ENCODE measurements around the gene CLDN5.

The CLDN5 gene

DNA sequence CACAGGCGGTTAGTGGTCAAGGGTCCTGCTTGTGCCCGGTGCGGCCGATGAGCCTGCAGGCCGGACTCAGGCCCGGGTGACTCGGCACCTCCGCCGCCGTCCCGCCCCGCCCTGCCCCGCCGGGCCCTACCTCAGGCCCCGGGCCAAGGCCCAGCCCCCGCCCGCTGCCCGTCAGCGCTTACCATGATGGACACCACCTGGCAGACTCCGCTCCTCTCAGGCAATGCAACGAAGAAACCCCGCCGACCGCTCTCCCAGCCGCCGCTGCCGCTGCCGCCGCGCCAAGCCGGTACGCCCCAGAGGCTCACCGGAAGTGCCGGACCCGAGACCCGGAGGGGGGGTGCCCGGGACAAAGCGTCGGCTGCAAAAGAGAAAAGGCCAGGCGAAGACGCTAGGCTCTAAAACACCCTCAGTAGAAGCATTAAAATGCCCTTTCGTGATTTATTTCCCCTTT is 45.3 kb downstream of the CLDN5 start, which contains the start of gene UFD1:
TSS of gene UFD1 (minus strand) at position 293 of the 454 bp plus-strand sequence. CDS start at position 185, 108 bp downstream.
- peak; percentile 87 for DNase-seq

DNA sequence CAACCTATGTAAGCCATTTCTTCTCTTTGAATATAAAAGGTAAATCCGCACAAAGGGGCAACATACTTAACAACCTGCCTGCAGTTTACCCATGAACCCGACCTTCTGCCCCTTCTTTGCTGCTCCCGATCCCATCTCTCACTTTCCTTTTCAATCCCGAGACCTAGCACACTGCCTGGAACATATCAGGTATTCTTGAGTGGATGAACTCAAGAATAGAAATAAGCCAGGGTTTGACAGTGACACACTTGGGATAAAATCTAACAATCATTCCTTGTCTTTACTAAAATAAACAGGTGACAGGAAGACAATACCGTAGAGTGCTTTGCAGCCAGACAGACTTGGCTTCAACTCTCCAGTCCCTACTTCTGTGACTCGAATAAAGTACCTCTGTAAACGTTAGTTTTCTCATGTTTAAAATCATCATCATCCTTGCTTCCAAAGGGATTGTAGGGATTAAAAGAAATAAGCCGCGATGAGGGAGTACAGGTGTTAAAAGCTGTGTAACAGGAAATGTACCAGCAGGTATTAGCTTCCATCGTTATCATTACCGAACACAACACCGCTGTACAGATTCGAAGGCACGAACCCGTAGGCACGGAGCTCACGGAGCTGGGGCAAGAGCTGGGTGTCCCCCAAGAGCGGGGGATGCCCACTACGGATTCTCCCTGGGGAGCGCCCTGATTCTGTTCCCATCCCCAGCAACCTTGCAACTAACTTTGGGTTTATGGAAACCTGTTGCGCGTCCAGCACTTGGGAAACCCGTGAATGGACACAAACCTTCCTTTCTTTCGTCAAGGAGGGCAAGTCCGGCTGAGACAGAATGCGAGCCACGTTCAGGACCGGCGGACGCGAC is 45.9 kb downstream of the CLDN5 start:
- DNase-seq = peak; percentile 24

DNA sequence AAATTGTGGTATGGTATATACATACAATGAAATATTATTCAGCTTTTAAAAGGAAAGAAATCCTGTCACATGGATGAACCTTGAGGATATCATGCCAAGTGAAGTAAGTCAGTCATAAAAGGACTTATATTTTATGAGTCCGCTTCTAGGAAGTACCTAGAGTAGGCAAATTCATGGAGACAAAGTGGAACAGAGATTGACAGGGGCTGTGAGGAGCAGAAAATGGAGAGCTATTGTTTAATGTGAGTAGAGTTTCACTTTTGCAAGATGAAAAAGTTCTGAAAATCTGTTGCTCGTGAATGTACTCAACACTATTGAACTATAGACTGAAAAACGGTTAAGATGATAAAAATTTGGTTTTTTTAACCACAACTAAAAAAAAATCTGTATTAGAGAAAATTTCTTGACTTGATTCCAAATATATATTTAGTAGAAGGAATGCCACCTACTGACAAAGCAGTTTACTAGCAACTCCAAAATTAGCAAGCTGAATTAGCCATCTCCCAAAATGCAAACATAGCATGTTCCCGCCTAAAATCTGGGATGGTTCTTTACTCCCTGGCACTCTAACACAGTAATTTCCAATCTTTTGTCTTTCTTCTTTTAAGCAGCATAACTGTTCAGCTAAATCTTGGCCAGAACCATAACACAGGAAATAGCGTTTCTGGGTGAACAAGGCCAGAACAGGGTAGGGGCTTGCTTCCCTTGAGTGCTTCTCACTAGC is 46.7 kb downstream of the CLDN5 start:
- peak; percentile 17 for DNase-seq

DNA sequence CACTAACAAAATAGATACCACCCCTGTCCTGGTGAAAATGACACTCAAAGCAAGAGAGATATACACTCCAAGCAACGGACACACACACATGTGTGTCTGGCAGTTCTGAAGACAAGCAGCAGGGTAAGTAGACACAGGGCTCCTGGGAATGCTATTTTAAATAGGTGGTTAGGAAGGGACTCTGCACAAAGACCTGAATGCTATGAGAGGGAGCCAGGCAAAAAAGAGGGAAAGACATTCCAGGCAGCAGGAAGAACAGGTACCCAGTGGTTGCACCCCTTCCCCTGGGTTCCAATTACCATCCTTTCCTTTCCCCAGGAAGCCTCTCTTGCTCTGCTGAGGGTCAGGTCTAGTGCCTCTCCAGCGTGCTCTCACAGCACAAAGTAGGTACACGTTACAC is 48.2 kb downstream of the CLDN5 start:
- DNase-seq = no peak

DNA sequence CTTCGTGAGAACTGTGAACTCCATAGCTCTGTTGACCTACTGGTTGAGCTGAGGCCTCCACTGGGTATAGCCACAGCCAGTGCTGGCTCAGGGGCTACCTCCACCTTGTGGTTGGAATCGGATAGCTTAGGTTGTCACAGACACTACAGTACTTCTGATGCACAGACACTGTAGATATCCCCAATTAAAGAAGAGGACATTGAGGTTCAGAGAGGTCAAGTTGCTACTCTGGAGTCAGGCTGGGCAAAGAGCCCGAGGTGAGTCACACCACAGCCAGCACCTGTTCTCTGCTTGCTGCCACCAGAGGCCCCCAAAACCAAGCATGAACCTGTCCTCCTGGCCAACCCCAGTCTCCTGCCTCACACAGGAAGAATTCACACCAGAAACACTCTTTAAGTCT is 50.6 kb downstream of the CLDN5 start:
- no peak for DNase-seq

Measured in activated CD4-positive, alpha-beta T cell treated with anti-CD3 and anti-CD28 coated beads, Interleukin-10, Interleukin-2, amounts not matched to agents 100 ng/mL and 50 ng/mL, durations not matched to agents 16 hours and 8 hours (primary cell).